Retinal pigment epithelial cell (primary cell): ENCODE measurements around the gene BCO2.

Experiments
- DNase-seq: peaks from one replicate; pipeline ENCODE4 v3.0.0-alpha.2; 2010; ENCODE audit warnings: low read depth
- H3K4me3 ChIP-seq: 2 replicates; pipeline ENCODE4 v1.5.1; 2011; ENCODE audit warnings: mild to moderate bottlenecking, low read length, control low read depth, moderate library complexity
- TF ChIP-seq, protein P1 (sequence below): conservative IDR thresholded peaks from 2 replicates; pipeline ENCODE4 v1.5.1; 2011; ENCODE audit warnings: low read depth, low read length, control low read depth, inconsistent platforms

Gene BCO2

DNA sequence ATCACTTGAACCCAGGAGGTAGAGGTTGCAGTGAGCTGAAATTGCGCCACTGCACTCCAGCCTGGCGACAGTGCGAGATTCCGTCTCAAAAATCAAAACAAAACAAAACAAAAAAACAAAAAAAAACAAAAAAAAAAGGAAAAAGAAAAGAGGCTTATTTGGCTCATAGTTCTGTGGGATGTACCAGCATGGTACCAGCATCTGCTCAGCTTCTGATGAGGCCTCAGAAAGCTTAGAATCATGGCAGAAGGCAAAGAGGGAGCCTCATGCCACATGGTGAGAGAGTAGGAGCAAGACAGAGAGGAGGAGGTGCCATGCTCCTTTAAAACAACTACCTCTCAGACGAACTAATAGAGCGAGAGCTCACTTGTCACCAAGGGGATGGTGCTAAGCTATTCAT is 40.3 kb downstream of the BCO2 start:
- TF ChIP-seq, protein P1, sequence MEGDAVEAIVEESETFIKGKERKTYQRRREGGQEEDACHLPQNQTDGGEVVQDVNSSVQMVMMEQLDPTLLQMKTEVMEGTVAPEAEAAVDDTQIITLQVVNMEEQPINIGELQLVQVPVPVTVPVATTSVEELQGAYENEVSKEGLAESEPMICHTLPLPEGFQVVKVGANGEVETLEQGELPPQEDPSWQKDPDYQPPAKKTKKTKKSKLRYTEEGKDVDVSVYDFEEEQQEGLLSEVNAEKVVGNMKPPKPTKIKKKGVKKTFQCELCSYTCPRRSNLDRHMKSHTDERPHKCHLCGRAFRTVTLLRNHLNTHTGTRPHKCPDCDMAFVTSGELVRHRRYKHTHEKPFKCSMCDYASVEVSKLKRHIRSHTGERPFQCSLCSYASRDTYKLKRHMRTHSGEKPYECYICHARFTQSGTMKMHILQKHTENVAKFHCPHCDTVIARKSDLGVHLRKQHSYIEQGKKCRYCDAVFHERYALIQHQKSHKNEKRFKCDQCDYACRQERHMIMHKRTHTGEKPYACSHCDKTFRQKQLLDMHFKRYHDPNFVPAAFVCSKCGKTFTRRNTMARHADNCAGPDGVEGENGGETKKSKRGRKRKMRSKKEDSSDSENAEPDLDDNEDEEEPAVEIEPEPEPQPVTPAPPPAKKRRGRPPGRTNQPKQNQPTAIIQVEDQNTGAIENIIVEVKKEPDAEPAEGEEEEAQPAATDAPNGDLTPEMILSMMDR: no peak

DNA sequence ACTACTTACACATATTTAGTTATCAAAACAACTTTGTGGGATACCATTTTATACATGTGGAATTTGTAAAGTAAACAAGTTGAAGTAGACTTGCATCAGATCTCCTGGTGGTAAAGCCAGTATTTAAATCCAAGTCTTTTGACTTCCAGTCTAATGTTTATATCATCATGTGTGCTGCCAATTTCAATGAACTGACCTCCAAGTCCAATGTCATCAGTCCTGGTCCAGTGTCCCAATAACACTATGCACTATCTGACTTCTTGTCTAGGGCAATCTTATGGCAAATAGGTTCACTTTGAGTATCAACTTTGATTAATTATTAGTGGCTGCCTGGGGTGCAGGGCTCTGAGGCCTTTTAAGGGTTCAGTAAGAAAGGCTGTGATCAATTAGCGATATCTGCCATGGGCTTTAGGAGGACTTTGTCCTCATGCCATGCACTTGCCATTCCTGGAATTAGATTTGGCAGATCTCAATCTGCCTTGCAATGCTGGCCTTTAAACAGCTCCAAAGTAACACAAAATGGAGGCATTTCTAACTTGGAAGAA is 41.3 kb downstream of the BCO2 start:
- no peak overlapping the region for H3K4me3 ChIP-seq
- TF ChIP-seq, protein P1: no peak
- DNase-seq: no peak

More for the DNA sequence above, 40.3 kb downstream of the BCO2 start:
- no peak overlapping the region for H3K4me3 ChIP-seq
- DNase-seq: no peak

DNA sequence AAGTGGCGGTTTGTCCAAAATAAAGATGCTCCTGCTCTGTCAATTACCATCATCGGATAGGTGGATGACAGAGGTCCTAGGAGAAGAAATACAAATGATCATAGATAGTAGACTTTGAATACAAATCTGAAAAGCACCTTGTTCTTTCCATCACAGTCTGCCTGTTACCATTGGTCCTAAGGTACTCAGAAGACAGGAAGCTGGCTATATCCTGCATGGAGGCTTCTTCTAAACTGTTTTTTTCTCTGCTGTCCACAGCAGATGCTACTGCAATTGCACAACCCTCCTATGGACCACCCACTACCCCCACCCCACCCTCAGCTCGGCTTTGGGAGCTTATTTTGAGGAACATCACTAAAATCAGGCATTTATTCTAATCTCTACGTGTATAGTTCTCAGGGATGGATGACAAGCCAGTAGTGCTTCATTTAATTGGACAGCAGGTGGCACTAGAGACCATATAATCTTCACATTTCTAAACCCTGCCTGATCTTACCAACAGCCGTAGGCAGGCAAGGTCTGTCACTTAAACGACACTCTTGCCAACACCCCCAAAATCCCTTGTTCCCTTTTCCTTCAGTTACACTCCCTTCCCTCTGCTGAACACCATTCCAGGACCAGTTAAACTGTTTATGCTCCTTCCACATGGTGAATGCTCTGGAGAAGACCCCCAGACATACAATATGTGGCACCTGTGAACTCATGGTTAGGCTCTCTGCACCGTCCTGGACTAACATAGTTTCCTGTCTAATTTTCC is 44.3 kb downstream of the BCO2 start:
- TF ChIP-seq, protein P1: peak; percentile 66
- peak; percentile 22 for DNase-seq
- no peak overlapping the region for H3K4me3 ChIP-seq

DNA sequence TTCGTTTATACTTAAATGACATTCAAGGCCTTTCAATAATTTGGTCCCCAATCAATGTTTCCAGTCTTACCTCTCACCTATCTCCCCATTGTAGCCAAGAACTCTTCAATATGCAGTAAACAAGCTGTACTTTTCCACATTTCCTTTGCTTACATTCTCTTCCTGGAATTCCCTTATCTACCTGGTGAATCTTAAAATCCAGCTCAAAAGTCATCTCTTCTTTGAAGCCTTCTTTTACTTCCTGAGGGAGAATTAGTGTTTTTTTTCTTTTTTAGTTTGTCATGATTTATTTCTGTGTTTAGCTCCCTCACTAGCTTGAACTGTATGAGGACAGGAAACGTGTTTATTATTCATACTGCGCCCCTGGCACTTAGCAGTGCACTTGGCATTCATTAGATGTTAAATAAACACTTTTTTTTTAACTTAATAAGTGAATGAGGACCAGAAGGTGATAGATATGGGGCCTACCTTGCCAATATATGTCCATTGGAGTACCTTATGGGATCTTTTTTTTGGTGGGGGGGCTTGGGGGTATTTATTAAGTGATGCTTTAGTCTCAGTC is 46.0 kb downstream of the BCO2 start:
- TF ChIP-seq, protein P1: no peak
- H3K4me3 ChIP-seq: no peak overlapping the region
- no peak for DNase-seq

DNA sequence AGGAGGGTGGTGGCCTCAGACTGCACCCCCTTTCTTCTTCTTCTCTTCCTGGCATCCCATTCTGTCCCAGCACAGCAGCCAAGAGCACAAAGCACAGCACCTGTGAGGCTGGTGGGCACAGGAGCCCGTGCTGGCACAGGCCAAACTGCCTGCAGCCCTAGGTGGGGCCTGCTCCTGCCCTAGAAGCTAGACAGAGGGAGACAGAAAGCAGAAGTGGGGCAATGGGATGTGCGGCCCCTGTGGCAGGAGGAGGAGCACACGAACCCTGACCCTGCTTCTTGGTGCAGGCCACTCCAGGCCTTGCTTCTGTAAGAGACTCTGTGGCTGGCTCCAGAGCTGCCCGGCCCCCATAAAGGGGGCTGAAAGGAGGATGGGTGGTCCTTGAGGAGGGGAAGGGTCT is 47.0 kb downstream of the BCO2 start:
- H3K4me3 ChIP-seq: no peak overlapping the region
- DNase-seq: no peak
- TF ChIP-seq, protein P1: no peak

DNA sequence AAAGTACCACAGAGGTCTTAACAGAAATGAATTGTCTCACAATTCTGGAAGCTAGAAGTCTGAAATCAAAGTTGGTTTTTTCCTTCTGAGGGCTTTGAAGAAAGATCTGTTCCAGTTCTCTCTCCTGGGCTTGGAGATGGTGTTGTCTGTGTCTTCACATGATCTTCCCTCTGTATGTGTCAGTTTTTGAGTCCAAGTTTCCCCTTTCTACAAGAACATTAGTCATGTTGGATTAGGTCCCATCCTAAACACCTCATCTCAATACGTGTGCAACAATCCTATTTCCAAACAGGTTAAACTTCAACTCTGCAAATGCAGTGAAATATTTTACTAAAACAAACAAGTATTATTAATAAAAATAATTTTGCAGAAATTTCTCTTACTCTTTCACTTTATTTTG is 47.8 kb downstream of the BCO2 start:
- H3K4me3 ChIP-seq: no peak overlapping the region
- TF ChIP-seq, protein P1: no peak
- DNase-seq: no peak
